ENCODE data around the gene TAF4B.

GRCh38 chr18:26225022-26225693 is 1.1 kb upstream of the TAF4B start:
- TF ChIP-seq CTCF (IDR thresholded peaks at IDR 0.05) (no peak), POLR2AphosphoS5 (IDR thresholded peaks at IDR 0.05) (no peak), POLR2A (IDR thresholded peaks at IDR 0.05) (no peak)

Data from sigmoid colon (tissue), 4 donors.